ENCODE results near the gene PPP6R2.

DNA sequence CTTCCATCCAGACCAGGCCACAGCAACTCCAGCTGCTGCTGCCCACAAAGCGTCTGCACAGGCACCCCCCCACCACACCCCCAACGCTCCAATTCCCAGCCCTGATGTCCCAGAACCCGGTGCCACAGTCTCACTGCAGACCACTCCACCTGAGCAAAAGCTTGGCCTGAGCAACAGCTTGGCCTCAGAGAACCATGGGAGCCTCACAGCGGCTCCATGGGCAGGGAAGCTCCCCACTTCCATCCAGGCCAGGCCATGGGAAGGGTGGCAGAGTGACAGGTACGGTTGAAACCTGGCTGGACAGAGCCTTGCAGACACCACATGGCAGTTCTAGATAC lies 48.8 kb upstream of the PPP6R2 start:
- no peak for TF ChIP-seq POLR2A (IDR thresholded peaks at IDR 0.05; ENCODE audit: low read depth, low read length)
- TF ChIP-seq, protein P1, sequence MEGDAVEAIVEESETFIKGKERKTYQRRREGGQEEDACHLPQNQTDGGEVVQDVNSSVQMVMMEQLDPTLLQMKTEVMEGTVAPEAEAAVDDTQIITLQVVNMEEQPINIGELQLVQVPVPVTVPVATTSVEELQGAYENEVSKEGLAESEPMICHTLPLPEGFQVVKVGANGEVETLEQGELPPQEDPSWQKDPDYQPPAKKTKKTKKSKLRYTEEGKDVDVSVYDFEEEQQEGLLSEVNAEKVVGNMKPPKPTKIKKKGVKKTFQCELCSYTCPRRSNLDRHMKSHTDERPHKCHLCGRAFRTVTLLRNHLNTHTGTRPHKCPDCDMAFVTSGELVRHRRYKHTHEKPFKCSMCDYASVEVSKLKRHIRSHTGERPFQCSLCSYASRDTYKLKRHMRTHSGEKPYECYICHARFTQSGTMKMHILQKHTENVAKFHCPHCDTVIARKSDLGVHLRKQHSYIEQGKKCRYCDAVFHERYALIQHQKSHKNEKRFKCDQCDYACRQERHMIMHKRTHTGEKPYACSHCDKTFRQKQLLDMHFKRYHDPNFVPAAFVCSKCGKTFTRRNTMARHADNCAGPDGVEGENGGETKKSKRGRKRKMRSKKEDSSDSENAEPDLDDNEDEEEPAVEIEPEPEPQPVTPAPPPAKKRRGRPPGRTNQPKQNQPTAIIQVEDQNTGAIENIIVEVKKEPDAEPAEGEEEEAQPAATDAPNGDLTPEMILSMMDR (conservative IDR thresholded peaks at IDR 0.05; ENCODE audit: low read depth, low read length) = no peak
- TF ChIP-seq RFX5 (IDR thresholded peaks at IDR 0.05; ENCODE audit: low read depth, low read length) = no peak
- no peak for TF ChIP-seq CEBPB (IDR thresholded peaks at IDR 0.05; ENCODE audit: low read depth, low read length)
